ENCODE data around the gene DOCK10. TPM values are rescaled to one million over a fixed set of nuclear protein-coding genes. Genes with fewer than 3 reads are reported as not detected.

The DOCK10 gene
- total RNA-seq, 1 donor from 2014 or later = 3.6 TPM

DNA sequence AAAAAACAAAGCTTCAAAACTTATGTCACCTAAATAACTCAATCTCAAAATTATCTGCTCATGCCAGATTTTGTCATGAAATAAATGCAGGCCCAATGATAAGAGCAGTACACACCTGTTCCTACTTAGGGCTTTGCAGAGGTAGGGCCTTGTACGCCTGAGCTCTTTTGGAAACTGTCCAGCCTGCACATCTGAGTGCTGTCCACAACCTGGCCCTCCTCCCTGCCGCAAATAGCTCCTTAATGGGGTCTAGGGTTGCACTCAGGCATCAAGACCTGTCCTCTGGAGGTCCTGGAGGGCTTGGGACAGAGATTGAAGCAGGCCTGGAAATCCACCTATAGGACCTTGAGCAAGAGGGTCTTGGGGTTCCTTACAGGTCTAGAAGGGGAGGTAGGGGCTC, 210.7 kb downstream of the DOCK10 start:
- no peaks in the 10 kb centered on the region for H3K36me3 Mint-ChIP-seq (ENCODE audit: insufficient read depth)
- no peak overlapping the region for H3K27ac Mint-ChIP-seq
- DNase-seq (ENCODE audit: low spot score, unreplicated experiment) = no peak
- no peaks in the 10 kb centered on the region for H3K4me1 Mint-ChIP-seq (ENCODE audit: low read depth)
- no peaks in the 10 kb centered on the region for H3K27me3 Mint-ChIP-seq
- TF ChIP-seq, protein P1, sequence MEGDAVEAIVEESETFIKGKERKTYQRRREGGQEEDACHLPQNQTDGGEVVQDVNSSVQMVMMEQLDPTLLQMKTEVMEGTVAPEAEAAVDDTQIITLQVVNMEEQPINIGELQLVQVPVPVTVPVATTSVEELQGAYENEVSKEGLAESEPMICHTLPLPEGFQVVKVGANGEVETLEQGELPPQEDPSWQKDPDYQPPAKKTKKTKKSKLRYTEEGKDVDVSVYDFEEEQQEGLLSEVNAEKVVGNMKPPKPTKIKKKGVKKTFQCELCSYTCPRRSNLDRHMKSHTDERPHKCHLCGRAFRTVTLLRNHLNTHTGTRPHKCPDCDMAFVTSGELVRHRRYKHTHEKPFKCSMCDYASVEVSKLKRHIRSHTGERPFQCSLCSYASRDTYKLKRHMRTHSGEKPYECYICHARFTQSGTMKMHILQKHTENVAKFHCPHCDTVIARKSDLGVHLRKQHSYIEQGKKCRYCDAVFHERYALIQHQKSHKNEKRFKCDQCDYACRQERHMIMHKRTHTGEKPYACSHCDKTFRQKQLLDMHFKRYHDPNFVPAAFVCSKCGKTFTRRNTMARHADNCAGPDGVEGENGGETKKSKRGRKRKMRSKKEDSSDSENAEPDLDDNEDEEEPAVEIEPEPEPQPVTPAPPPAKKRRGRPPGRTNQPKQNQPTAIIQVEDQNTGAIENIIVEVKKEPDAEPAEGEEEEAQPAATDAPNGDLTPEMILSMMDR (IDR thresholded peaks at IDR 0.05; ENCODE audit: unreplicated experiment) = no peak
- no peaks in the 10 kb centered on the region for H3K9me3 Mint-ChIP-seq (ENCODE audit: low read depth)
- H3K4me3 Mint-ChIP-seq (ENCODE audit: low read depth) = no peak overlapping the region

DNA sequence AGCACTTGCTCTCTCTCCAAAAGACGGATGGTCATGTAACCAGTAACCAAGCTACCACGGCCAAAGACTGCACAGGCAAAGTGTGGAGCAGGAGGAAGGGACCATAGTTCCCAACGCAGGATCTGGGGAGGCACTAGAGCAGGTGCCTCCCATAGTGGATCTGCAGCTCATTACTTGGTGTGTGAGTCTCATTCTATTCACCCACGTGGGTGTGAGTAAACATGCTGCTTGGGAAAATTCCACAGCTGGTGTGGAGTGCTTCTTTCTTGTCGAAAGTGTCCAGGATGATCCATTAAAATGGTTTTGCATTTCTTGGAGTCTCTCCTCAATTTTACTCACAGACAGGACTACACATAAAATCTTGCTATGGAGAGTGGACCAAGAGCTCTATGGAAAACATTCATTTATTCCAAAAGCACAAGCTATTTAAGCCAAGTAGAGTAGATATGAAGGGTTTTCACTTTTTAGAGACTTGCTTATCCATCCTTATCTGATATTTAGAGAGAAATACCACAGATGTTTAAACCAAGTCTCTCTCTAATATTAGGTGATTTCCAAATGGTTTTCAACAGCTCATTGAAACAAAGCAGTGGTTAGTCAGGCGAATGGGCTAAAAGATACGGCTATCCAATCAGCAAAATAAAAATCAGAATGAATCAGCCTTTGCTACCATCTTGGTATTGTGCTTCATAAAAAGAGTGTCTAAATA, 221.8 kb downstream of the DOCK10 start:
- no peaks in the 10 kb centered on the region for H3K4me1 Mint-ChIP-seq (ENCODE audit: low read depth)
- no peaks in the 10 kb centered on the region for H3K27me3 Mint-ChIP-seq
- TF ChIP-seq, protein P1 (IDR thresholded peaks at IDR 0.05; ENCODE audit: unreplicated experiment) = no peak

DNA sequence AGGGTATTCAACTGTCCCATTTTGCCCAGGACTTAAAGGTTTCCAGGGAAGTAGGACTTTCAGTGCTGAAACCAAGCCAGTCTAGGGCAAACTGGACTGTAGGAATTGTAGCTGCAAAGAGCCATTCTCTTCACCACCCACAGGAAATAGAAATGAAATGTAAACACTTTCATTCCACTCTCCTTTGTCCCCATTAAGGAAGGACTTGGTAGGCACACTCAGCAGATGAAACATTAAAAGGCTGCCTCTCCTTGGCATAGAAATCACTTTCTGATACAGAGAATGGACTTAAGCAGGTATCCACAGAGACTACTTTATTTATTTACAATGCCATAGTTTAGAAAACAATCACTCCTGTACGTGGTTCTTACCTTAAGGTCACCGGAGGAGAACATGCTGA, 223.2 kb downstream of the DOCK10 start:
- DNase-seq (ENCODE audit: low spot score, unreplicated experiment) = no peak
- Mint-ChIP-seq H3K27me3 (no peaks in the 10 kb centered on the region), H3K4me3 (ENCODE audit: low read depth) (no peak overlapping the region), H3K9me3 (ENCODE audit: low read depth) (no peaks in the 10 kb centered on the region), H3K27ac (no peak overlapping the region), H3K4me1 (ENCODE audit: low read depth) (no peaks in the 10 kb centered on the region), H3K36me3 (ENCODE audit: insufficient read depth) (no peaks in the 10 kb centered on the region)
- TF ChIP-seq, protein P1 (IDR thresholded peaks at IDR 0.05; ENCODE audit: unreplicated experiment) = no peak

More for the DNA sequence above, 221.8 kb downstream of the DOCK10 start:
- Mint-ChIP-seq H3K27ac (no peak overlapping the region), H3K9me3 (ENCODE audit: low read depth) (no peaks in the 10 kb centered on the region), H3K36me3 (ENCODE audit: insufficient read depth) (no peaks in the 10 kb centered on the region), H3K4me3 (ENCODE audit: low read depth) (no peak overlapping the region)
- DNase-seq (ENCODE audit: low spot score, unreplicated experiment) = no peak

DNA sequence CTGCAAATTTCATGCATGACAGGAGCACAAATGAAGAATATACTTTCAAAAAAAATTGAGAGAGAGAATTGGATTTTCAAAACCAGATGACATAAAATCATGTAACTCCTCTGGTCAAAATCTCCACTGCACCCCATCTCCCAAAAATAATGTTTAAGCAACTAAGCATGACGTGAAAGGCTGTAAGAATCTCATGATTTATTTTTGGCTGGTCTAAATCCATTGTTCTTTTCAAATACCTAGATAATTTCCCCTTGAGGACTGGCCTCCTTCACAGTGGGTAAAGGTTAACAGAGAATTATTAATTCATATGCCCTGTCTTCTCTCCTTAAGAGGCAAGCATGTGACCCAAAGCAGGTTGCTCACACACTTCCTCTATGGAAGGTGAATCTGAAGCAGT, 224.6 kb downstream of the DOCK10 start:
- no peak for DNase-seq (ENCODE audit: low spot score, unreplicated experiment)
- H3K4me1 Mint-ChIP-seq (ENCODE audit: low read depth) = no peaks in the 10 kb centered on the region
- TF ChIP-seq, protein P1 (IDR thresholded peaks at IDR 0.05; ENCODE audit: unreplicated experiment) = no peak
- H3K27ac Mint-ChIP-seq = no peak overlapping the region
- no peaks in the 10 kb centered on the region for H3K27me3 Mint-ChIP-seq
- H3K9me3 Mint-ChIP-seq (ENCODE audit: low read depth) = no peaks in the 10 kb centered on the region
- H3K4me3 Mint-ChIP-seq (ENCODE audit: low read depth) = no peak overlapping the region
- no peaks in the 10 kb centered on the region for H3K36me3 Mint-ChIP-seq (ENCODE audit: insufficient read depth)

DNA sequence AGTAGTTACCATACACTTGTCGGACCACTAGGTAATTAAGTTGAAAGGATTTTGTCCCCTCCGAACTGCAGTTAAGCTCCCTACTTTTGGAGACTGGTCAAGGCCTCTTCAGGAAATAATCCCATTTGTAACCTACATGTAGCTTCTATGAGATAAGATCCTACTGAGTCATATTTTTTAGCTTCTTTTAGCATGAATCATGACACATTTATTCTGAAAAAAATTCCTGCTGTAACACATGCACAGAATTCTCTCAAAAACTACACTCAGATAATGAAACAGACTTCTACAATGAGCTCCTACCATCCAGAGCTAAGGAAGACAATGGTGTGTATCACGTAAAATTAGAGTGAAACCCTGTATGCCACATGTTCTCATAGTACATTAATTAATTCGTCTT, 225.5 kb downstream of the DOCK10 start:
- H3K36me3 Mint-ChIP-seq (ENCODE audit: insufficient read depth) = peaks cover 2% of the 10 kb centered on the region
- no peak for DNase-seq (ENCODE audit: low spot score, unreplicated experiment)
- H3K4me3 Mint-ChIP-seq (ENCODE audit: low read depth) = no peak overlapping the region
- no peaks in the 10 kb centered on the region for H3K27me3 Mint-ChIP-seq
- H3K4me1 Mint-ChIP-seq (ENCODE audit: low read depth) = no peaks in the 10 kb centered on the region
- TF ChIP-seq, protein P1 (IDR thresholded peaks at IDR 0.05; ENCODE audit: unreplicated experiment) = no peak
- H3K27ac Mint-ChIP-seq = no peak overlapping the region
- H3K9me3 Mint-ChIP-seq (ENCODE audit: low read depth) = peaks cover 3% of the 10 kb centered on the region
